GM12878 (cell line): ENCODE measurements around the gene MFSD11.

ENCODE experiments used
- MYC ChIP-seq: IDR thresholded peaks from 2 replicates; pipeline ENCODE4 v1.6.1; 2011; ENCODE audit warnings: mild to moderate bottlenecking, low read length, moderate library complexity, inconsistent platforms; ENCODE audit not compliant: insufficient read depth, insufficient replicate concordance, insufficient read length, severe bottlenecking
- POLR2A ChIP-seq: IDR thresholded peaks from 2 replicates; pipeline ENCODE4 v1.6.1; 2011; ENCODE audit warnings: low read depth, mild to moderate bottlenecking, low read length
- POLR2AphosphoS5 ChIP-seq: IDR thresholded peaks from 2 replicates; pipeline ENCODE4 v1.6.1; 2011; ENCODE audit warnings: mild to moderate bottlenecking, low read length, inconsistent platforms
- RFX5 ChIP-seq: IDR thresholded peaks from 2 replicates; pipeline ENCODE4 v1.6.1; 2011; ENCODE audit warnings: low read depth, low read length, improper control_type of control experiment

DNA sequence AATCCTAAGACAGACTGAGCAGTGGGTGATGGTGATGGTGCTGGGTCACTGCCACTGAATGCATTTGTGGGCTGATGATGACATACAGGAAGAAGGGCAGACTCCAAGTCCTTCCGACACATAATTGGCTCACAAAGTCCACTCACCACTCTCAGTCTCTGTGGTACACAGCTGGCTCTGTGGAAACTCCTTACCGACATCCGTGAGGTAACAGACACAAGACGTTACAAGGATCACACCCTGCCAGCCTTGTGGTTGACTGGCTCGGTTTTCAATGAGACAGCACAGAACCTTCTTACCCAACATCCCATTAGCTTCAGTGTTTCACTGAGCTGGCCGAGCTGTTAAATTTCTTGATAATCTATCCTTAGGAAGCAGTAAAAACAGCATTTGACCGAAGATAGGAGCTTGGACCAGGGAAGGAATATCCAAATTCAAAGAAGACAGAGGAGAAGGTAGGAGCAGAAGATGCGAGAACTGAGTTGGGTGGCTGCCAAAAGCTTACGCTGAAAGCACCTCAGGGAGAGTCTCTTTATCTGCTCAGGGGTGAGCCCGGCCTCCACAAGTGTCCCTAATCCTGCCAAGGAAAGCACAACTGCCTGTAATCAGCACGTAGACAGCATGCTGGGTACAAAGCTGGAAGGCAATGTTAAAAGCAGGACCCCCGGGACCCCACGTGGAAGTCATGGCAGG is 21.6 kb upstream of the MFSD11 start:
- no peak for TF ChIP-seq RFX5
- TF ChIP-seq POLR2AphosphoS5 = no peak
- peak; percentile 43 for TF ChIP-seq POLR2A
- TF ChIP-seq MYC = no peak
